ENCODE measurements around the gene MPDZ.

- TF ChIP-seq, protein P1, sequence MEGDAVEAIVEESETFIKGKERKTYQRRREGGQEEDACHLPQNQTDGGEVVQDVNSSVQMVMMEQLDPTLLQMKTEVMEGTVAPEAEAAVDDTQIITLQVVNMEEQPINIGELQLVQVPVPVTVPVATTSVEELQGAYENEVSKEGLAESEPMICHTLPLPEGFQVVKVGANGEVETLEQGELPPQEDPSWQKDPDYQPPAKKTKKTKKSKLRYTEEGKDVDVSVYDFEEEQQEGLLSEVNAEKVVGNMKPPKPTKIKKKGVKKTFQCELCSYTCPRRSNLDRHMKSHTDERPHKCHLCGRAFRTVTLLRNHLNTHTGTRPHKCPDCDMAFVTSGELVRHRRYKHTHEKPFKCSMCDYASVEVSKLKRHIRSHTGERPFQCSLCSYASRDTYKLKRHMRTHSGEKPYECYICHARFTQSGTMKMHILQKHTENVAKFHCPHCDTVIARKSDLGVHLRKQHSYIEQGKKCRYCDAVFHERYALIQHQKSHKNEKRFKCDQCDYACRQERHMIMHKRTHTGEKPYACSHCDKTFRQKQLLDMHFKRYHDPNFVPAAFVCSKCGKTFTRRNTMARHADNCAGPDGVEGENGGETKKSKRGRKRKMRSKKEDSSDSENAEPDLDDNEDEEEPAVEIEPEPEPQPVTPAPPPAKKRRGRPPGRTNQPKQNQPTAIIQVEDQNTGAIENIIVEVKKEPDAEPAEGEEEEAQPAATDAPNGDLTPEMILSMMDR (IDR thresholded peaks at IDR 0.05): no peak
- TF ChIP-seq POLR2A (IDR thresholded peaks at IDR 0.05) (no peak), EP300 (IDR thresholded peaks at IDR 0.05) (no peak)
These were observed 119.4 kb downstream of the MPDZ start for GRCh38 chr9:13160051-13160450.
